Right lobe of liver (tissue), 4 donors: Measurements from ENCODE around the gene CLCA1.

Source experiments
- POLR2A ChIP-seq: fragments of 450-650 bp; IDR thresholded peaks from one replicate; pipeline ENCODE4 v1.6.1; 2017; ENCODE audit warnings: antibody characterized with exemption, mild to moderate bottlenecking
- TF ChIP-seq, protein P1 (sequence below), 4 donors: fragments of 200-600 bp in 3 of 4; fragments of 450-650 bp in 1 of 4; IDR thresholded peaks; one replicate each; pipeline versions ENCODE4 v1.5.1 to v1.8.0; 2016 to 2022; ENCODE audit warnings: antibody characterized with exemption in 4 of 4, mild to moderate bottlenecking in 2 of 4
- donor health status: DM: no; HTN: no; CAD: no.
- donor health status: DM: no; HTN: no; CAD: no.
- donor health status: DM: no; HTN: yes; CAD: no.

DNA sequence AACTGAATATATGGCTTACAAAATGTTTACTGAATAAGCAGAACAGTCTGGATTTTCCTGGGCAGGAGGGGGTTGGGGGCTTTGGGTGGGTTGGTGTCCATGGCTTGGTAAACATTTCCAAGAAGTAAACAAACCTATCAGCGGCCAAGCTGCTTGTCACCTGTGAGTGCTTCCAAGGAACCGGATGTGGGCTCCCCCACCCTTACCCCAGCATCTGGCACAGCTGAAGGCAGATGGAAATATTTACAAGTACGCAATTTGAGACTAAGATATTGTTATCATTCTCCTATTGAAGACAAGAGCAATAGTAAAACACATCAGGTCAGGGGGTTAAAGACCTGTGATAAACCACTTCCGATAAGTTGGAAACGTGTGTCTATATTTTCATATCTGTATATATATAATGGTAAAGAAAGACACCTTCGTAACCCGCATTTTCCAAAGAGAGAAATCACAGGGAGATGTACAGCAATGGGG, at the start of gene CLCA1:
- TF ChIP-seq, protein P1, sequence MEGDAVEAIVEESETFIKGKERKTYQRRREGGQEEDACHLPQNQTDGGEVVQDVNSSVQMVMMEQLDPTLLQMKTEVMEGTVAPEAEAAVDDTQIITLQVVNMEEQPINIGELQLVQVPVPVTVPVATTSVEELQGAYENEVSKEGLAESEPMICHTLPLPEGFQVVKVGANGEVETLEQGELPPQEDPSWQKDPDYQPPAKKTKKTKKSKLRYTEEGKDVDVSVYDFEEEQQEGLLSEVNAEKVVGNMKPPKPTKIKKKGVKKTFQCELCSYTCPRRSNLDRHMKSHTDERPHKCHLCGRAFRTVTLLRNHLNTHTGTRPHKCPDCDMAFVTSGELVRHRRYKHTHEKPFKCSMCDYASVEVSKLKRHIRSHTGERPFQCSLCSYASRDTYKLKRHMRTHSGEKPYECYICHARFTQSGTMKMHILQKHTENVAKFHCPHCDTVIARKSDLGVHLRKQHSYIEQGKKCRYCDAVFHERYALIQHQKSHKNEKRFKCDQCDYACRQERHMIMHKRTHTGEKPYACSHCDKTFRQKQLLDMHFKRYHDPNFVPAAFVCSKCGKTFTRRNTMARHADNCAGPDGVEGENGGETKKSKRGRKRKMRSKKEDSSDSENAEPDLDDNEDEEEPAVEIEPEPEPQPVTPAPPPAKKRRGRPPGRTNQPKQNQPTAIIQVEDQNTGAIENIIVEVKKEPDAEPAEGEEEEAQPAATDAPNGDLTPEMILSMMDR (IDR thresholded peaks at IDR 0.05) = no peak
- TF ChIP-seq POLR2A = no peak
